ENCODE results near the gene NAT16. TPM values are rescaled to one million over a fixed set of nuclear protein-coding genes. Genes with fewer than 3 reads are reported as not detected.
"Not testable (repeated sequence)": the region's sequence is repeated elsewhere in the genome, so short reads cannot be mapped to it uniquely, and the experiment has no call there.

NAT16 gene
- total RNA-seq, 1 donor from 2014 or later = not detected

- Histone ChIP-seq H3K4me3 (ENCODE audit: low read depth, low read length) (no peak overlapping the region), H3K36me3 (ENCODE audit: control insufficient read depth, insufficient read depth, low read length) (no peaks in the 10 kb centered on the region), H3K27me3 (ENCODE audit: control insufficient read depth, insufficient read depth, low read length) (no peaks in the 10 kb centered on the region)
- peak; percentile 92 for DNase-seq (ENCODE audit: low read depth)
- no peak for TF ChIP-seq CTCF (IDR thresholded peaks at IDR 0.05; ENCODE audit: insufficient read depth, low read length, poor library complexity, severe bottlenecking)
These were observed 57.8 kb downstream of the NAT16 start for GRCh38 chr7:101121991-101122932.

- H3K36me3 ChIP-seq (ENCODE audit: control insufficient read depth, insufficient read depth, low read length); DNase-seq (ENCODE audit: low read depth); H3K27me3 ChIP-seq (ENCODE audit: control insufficient read depth, insufficient read depth, low read length); H3K4me3 ChIP-seq (ENCODE audit: low read depth, low read length): not testable (repeated sequence)
These were observed 58.5 kb downstream of the NAT16 start for GRCh38 chr7:101121631-101121990.

Other genes starting within 250 kb of the NAT16 start
- gene MUC3A, start 230.8 kb downstream of the NAT16 start, total RNA-seq = 0.17 and 0.34 TPM in 2 replicates
- 2.9 and 4.2 TPM in 2 replicates for gene MUC12, start 210.7 kb downstream of the NAT16 start, total RNA-seq
- not detected in 2 replicates for gene MUC17, start 160.2 kb downstream of the NAT16 start, total RNA-seq
- gene TRIM56, start 94.8 kb downstream of the NAT16 start, total RNA-seq = 15.8 and 16.7 TPM in 2 replicates
- 229 and 245 TPM in 2 replicates for gene SERPINE1, start 53.2 kb downstream of the NAT16 start, total RNA-seq
- 155 and 183 TPM in 2 replicates for gene AP1S1, start 25.8 kb downstream of the NAT16 start, total RNA-seq
- gene VGF, start 14.7 kb downstream of the NAT16 start, total RNA-seq = 17.5 and 17.8 TPM in 2 replicates
- gene MOGAT3, start 20.7 kb upstream of the NAT16 start, total RNA-seq = not detected in 2 replicates
- 95.6 and 102 TPM in 2 replicates for gene PLOD3, start 37.3 kb upstream of the NAT16 start, total RNA-seq
- 90.2 and 109 TPM in 2 replicates for gene ZNHIT1, start 37.9 kb upstream of the NAT16 start, total RNA-seq
- 4.8 and 10.3 TPM in 2 replicates for gene CLDN15, start 57.5 kb upstream of the NAT16 start, total RNA-seq
- gene FIS1, start 64.8 kb upstream of the NAT16 start, total RNA-seq = 203 and 231 TPM in 2 replicates
- 37.3 and 39.6 TPM in 2 replicates for gene IFT22, start 141.5 kb upstream of the NAT16 start, total RNA-seq
- gene COL26A1, start 182.6 kb upstream of the NAT16 start, total RNA-seq = 0.21 and 0.42 TPM in 2 replicates